ENCODE measurements around the gene PHC1. TPM values are rescaled to one million over a fixed set of nuclear protein-coding genes. Genes with fewer than 3 reads are reported as not detected.
"Not testable (repeated sequence)": the region's sequence is repeated elsewhere in the genome, so short reads cannot be mapped to it uniquely, and the experiment has no call there.

The PHC1 gene
- total RNA-seq, 1 donor from 2014 or later = 46.4 TPM

DNA sequence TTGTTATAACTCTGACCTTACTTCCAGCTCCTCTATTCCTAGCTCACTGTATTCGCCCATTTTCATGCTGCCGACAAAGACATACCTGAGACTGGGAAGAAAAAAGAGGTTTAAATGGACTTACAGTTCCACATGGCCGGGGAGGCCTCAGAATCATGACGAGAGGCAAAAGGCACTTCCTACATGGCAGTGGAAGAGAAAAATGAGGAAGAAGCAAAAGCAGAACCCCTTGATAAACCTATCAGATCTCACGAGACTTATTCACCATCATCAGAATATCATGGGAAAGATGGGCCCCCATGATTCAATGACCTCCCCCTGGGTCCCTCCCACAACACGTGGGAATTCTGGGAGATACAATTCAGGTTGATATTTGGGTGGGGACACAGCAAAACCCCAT is 14.5 kb upstream of the PHC1 start:
- H3K4me3 ChIP-seq = no peak overlapping the region
- H3K36me3 ChIP-seq = no peaks in the 10 kb centered on the region
- H3K4me1 ChIP-seq = no peaks in the 10 kb centered on the region
- no peaks in the 10 kb centered on the region for H3K9me3 ChIP-seq
- no peaks in the 10 kb centered on the region for H3K27me3 ChIP-seq
- TF ChIP-seq, protein P1, sequence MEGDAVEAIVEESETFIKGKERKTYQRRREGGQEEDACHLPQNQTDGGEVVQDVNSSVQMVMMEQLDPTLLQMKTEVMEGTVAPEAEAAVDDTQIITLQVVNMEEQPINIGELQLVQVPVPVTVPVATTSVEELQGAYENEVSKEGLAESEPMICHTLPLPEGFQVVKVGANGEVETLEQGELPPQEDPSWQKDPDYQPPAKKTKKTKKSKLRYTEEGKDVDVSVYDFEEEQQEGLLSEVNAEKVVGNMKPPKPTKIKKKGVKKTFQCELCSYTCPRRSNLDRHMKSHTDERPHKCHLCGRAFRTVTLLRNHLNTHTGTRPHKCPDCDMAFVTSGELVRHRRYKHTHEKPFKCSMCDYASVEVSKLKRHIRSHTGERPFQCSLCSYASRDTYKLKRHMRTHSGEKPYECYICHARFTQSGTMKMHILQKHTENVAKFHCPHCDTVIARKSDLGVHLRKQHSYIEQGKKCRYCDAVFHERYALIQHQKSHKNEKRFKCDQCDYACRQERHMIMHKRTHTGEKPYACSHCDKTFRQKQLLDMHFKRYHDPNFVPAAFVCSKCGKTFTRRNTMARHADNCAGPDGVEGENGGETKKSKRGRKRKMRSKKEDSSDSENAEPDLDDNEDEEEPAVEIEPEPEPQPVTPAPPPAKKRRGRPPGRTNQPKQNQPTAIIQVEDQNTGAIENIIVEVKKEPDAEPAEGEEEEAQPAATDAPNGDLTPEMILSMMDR (IDR thresholded peaks at IDR 0.05) = no peak
- no peak for TF ChIP-seq POLR2A (IDR thresholded peaks at IDR 0.05)
- TF ChIP-seq POLR2AphosphoS5 (IDR thresholded peaks at IDR 0.05; ENCODE audit: insufficient read depth in 1 of 2, low read depth in 1 of 2) = no peak
- DNase-seq (ENCODE audit: extremely low spot score in 2 of 2) = no peak
- H3K27ac ChIP-seq = no peak overlapping the region
- intact Hi-C loops (cut with DNase I) = loop anchor here (10.0 kb wide), 1 partner anchor 225 kb away; no protein-coding TSS in a partner anchor

DNA sequence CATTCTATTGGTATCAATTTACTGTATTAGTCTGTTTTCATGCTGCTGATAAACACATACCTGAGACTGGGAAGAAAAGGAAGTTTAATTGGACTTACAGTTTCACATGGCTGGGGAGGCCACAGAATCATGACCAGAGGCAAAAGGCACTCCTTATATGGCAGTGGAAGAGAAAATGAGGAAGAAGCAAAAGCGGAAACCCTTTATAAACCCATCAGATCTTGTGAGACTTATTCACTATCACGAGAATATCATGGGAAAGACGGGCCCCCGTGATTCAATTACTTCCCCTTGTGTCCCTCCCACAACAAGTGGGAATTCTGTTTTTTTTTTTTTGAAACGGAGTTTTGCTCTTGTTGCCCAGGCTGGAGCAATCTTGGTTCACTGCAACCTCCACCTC is 11.6 kb upstream of the PHC1 start:
- H3K27me3 ChIP-seq; H3K4me3 ChIP-seq; H3K4me1 ChIP-seq; intact Hi-C loops (cut with DNase I); H3K36me3 ChIP-seq; H3K27ac ChIP-seq; DNase-seq (ENCODE audit: extremely low spot score in 2 of 2); H3K9me3 ChIP-seq: not testable (repeated sequence)

DNA sequence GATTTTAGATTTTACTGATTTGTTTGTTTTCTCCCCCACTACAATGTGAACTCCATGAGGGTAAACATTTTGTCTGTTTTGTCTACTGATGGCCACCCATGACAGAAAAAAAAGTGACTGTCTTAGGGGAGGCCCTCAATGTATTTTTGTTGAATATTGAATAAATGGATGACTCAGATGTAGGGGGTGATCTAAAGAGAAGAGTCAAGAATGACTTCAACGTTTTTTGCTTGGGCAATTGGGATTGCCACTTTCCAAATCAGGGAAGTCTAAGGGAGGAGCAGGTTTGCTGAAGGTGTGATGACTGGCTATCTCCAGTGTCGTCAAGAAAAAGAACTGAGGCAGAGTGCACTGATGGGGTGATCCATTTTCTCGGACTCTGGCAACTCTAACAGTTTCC is 10.7 kb upstream of the PHC1 start:
- no peak for DNase-seq (ENCODE audit: extremely low spot score in 2 of 2)
- Histone ChIP-seq H3K4me1 (no peaks in the 10 kb centered on the region), H3K9me3 (no peaks in the 10 kb centered on the region), H3K4me3 (no peak overlapping the region), H3K36me3 (no peaks in the 10 kb centered on the region), H3K27me3 (no peaks in the 10 kb centered on the region), H3K27ac (no peak overlapping the region)
- intact Hi-C loops (cut with DNase I) = no loop called here
- no peak for TF ChIP-seq POLR2A (IDR thresholded peaks at IDR 0.05)
- TF ChIP-seq, protein P1 (IDR thresholded peaks at IDR 0.05) = no peak
- TF ChIP-seq POLR2AphosphoS5 (IDR thresholded peaks at IDR 0.05; ENCODE audit: insufficient read depth in 1 of 2, low read depth in 1 of 2) = no peak

DNA sequence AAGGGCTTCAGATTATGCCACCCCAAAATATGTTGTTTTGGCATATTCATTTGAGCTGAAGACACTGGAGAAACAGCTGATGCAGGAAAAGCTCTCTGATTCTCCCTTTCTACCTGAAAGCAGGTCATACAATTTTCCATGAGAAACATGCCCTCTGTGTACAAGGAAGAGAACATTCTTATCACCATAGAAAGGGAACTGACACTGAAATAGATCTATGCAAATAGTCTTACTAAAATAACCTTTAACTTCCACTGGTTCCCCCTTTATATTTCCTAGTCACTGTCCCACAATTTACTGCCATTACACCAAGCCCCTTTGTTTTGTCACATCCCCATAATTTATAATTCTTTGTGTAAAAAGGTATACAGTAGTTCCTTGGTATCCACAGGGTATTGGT is 9.6 kb upstream of the PHC1 start:
- Histone ChIP-seq H3K4me1 (no peaks in the 10 kb centered on the region), H3K4me3 (no peak overlapping the region), H3K9me3 (no peaks in the 10 kb centered on the region), H3K27ac (no peak overlapping the region), H3K27me3 (no peaks in the 10 kb centered on the region), H3K36me3 (no peaks in the 10 kb centered on the region)
- TF ChIP-seq POLR2AphosphoS5 (IDR thresholded peaks at IDR 0.05; ENCODE audit: insufficient read depth in 1 of 2, low read depth in 1 of 2) = no peak
- TF ChIP-seq, protein P1 (IDR thresholded peaks at IDR 0.05) = no peak
- TF ChIP-seq POLR2A (IDR thresholded peaks at IDR 0.05) = no peak
- intact Hi-C loops (cut with DNase I) = no loop called here
- no peak for DNase-seq (ENCODE audit: extremely low spot score in 2 of 2)

DNA sequence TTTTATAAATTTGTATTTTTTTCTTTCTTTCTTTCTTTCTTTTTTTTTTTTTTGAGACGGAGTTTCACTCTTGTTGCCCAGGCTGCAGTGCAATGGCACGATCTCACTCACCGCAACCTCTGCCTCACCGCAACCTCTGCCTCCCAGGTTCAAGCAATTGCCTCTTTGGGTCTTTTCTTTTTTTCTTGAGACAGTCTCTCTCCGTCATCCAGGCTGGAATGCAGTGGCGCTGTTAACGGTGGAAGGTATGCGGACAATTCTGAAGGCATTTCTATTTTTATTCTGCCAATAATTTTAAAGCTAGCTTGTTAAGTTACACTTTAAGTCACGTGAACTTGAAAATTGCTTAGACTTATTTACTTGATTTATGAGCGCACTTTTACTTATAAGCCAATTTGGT is 8.8 kb upstream of the PHC1 start:
- Histone ChIP-seq H3K36me3 (no peaks in the 10 kb centered on the region), H3K4me1 (no peaks in the 10 kb centered on the region), H3K27ac (no peak overlapping the region), H3K27me3 (no peaks in the 10 kb centered on the region), H3K9me3 (no peaks in the 10 kb centered on the region), H3K4me3 (no peak overlapping the region)
- TF ChIP-seq POLR2A (IDR thresholded peaks at IDR 0.05) (no peak), POLR2AphosphoS5 (IDR thresholded peaks at IDR 0.05; ENCODE audit: insufficient read depth in 1 of 2, low read depth in 1 of 2) (no peak)
- TF ChIP-seq, protein P1 (IDR thresholded peaks at IDR 0.05) = no peak
- intact Hi-C loops (cut with DNase I) = no loop called here
- no peak for DNase-seq (ENCODE audit: extremely low spot score in 2 of 2)

Measured in vagina (tissue), 2 donors.